ENCODE data around the gene ZNF277. TPM values are rescaled to one million over a fixed set of nuclear protein-coding genes. Genes with fewer than 3 reads are reported as not detected.

The ZNF277 gene
- total RNA-seq, 6 experiments from 2014 or later = 11.2 to 20.9 (median 13.1) TPM

DNA sequence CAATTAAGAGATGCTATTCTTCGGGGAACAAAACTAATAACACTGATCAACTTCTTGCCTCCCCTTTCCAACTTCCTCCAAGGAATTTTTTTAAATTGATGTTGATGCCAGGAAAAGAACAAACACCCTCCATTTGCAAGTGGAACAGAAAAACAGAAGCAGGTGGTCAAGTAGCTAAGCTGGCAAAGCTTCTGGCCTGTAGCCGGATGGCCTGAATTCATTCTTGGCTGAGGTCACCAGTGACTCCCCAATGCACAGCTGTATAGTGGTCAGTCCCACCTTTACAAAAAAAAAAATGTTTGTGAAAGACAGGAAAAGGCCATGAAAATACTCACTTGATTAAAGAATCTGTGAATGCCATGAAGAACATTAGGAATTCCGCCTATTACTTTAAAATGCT is 39.3 kb upstream of the ZNF277 start:
- Histone ChIP-seq H3K27ac (no peak overlapping the region), H3K9me3 (no peaks in the 10 kb centered on the region), H3K4me3 (no peak overlapping the region), H3K4me1 (peaks cover 0 to 14% (median 9%) of the 10 kb centered on the region in 4 donors), H3K27me3 (no peaks in the 10 kb centered on the region), H3K36me3 (no peaks in the 10 kb centered on the region)
- intact Hi-C loops (cut with DNase I) = no loop called here
- no peak for ATAC-seq
- TF ChIP-seq POLR2A (IDR thresholded peaks at IDR 0.05) = no peak
- TF ChIP-seq, protein P1, sequence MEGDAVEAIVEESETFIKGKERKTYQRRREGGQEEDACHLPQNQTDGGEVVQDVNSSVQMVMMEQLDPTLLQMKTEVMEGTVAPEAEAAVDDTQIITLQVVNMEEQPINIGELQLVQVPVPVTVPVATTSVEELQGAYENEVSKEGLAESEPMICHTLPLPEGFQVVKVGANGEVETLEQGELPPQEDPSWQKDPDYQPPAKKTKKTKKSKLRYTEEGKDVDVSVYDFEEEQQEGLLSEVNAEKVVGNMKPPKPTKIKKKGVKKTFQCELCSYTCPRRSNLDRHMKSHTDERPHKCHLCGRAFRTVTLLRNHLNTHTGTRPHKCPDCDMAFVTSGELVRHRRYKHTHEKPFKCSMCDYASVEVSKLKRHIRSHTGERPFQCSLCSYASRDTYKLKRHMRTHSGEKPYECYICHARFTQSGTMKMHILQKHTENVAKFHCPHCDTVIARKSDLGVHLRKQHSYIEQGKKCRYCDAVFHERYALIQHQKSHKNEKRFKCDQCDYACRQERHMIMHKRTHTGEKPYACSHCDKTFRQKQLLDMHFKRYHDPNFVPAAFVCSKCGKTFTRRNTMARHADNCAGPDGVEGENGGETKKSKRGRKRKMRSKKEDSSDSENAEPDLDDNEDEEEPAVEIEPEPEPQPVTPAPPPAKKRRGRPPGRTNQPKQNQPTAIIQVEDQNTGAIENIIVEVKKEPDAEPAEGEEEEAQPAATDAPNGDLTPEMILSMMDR (IDR thresholded peaks at IDR 0.05) = no peak
- no peak for DNase-seq
- 88% methylated on average over 3 of the region's 3 CpGs for WGBS (ENCODE audit: insufficient coverage, low coverage, low lambda C conversion rate, missing lambda C conversion rate)

DNA sequence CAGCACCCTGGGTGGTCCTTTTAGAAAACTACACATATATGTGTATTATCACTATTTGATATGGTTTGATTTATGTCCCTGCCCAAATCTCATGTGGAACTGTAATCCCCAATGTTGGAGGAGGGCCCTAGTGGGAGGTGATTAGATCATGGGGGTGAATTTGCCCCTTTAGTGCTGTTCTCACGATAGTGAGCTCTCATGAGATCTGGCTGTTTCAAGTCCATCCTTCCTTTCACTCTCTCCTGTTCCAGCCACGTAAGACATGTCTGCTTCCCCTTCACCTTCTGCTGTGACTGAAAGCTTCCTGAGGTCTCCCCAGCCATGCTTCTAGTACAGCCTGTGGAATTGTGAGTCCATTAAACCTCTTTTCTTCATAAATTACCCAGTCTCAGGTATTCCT is 37.6 kb upstream of the ZNF277 start:
- intact Hi-C loops (cut with DNase I) = no loop called here
- Histone ChIP-seq H3K4me1 (no peaks in the 10 kb centered on the region), H3K9me3 (no peaks in the 10 kb centered on the region), H3K4me3 (no peak overlapping the region), H3K27ac (no peak overlapping the region), H3K36me3 (no peaks in the 10 kb centered on the region), H3K27me3 (no peaks in the 10 kb centered on the region)
- DNase-seq = no peak
- whole genome bisulfite sequencing (ENCODE audit: insufficient coverage, low coverage, low lambda C conversion rate, missing lambda C conversion rate) = 86% methylated on average over 2 of the region's 2 CpGs
- no peak for TF ChIP-seq POLR2A (IDR thresholded peaks at IDR 0.05)
- TF ChIP-seq, protein P1 (IDR thresholded peaks at IDR 0.05) = no peak
- no peak for ATAC-seq

DNA sequence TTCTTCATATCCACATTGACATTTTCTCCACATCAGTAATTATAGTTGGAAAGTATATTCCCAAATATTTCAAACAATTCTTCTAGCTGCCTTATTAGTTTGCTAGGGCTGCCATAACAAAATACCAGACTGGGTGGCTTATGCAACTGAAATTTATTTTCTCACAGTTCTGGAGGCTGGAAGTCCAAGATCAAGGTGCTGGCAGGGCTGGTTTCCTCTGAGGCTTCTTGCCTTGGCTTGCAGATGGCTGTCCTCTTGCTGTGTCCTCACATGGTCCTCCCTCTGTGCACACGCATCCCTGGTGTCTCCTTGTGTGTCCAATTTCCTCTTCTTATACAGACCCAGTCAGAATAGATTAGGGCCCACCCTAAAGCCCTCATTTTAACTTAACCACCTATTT is 34.8 kb upstream of the ZNF277 start:
- Histone ChIP-seq H3K27me3 (no peaks in the 10 kb centered on the region), H3K4me1 (no peaks in the 10 kb centered on the region), H3K4me3 (no peak overlapping the region), H3K9me3 (no peaks in the 10 kb centered on the region), H3K36me3 (no peaks in the 10 kb centered on the region), H3K27ac (no peak overlapping the region)
- ATAC-seq = no peak
- intact Hi-C loops (cut with DNase I) = no loop called here
- no peak for TF ChIP-seq POLR2A (IDR thresholded peaks at IDR 0.05)
- TF ChIP-seq, protein P1 (IDR thresholded peaks at IDR 0.05) = no peak
- DNase-seq = no peak
- WGBS (ENCODE audit: insufficient coverage, low coverage, low lambda C conversion rate, missing lambda C conversion rate) = 100% methylated on average over 1 of the region's 1 CpG

DNA sequence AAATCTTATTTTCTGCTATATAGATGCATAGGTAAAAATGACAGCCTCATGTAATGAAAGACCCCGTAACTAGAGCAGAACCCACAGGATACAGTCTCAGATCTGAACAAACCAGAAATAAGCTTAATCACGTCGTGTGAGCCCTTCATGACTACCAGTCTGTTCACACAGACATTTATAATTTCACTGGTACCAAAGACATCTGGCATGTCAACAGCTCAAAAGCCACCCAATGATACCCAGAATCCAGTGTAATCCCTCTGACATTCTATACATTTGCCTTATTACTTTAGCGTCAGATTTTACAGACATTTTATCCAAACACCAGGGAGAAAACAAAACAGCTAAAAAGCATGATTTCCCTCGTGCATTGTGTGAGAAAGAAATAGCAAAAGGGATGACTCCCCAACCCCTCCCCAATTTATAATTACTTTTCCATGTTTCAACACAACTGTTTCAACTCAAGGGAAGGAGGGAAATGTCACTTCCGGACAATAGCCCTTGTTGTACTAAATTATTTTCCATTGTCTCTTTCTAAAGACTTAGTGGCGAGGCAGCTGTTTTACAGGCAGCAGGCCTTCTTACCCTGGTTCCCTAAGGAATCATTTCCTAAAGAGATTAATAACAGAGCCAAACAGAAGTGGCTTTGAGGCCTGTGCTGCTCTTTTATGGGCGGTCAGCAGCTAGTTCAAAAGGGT is 33.5 kb upstream of the ZNF277 start:
- H3K27ac ChIP-seq = no peak overlapping the region
- no peaks in the 10 kb centered on the region for H3K27me3 ChIP-seq
- TF ChIP-seq, protein P1 (IDR thresholded peaks at IDR 0.05) = no peak
- TF ChIP-seq POLR2A (IDR thresholded peaks at IDR 0.05) = no peak
- DNase-seq (no peak), ATAC-seq (peak; percentile 7 to 54 (median 40))
- no peak overlapping the region for H3K4me3 ChIP-seq
- no peaks in the 10 kb centered on the region for H3K36me3 ChIP-seq
- intact Hi-C loops (cut with DNase I) = no loop called here
- no peaks in the 10 kb centered on the region for H3K9me3 ChIP-seq
- no peaks in the 10 kb centered on the region for H3K4me1 ChIP-seq
- WGBS (ENCODE audit: insufficient coverage, low coverage, low lambda C conversion rate, missing lambda C conversion rate) = 79% methylated on average over 8 of the region's 8 CpGs
